Testis (tissue), 2 donors: ENCODE data around the gene NCAM2.

Source experiments
- POLR2A ChIP-seq: fragments of 450-650 bp; IDR thresholded peaks from one replicate; pipeline ENCODE4 v1.6.1; 2017; ENCODE audit warnings: antibody characterized with exemption, mild to moderate bottlenecking, moderate library complexity
- TF ChIP-seq, protein P1 (sequence below), 3 experiments: fragments of 450-650 bp in 2 of 3; fragments of 200-600 bp in 1 of 3; sonication (generic) in 1 of 3; IDR thresholded peaks; one replicate each; pipeline ENCODE4 v1.5.1; 2016 to 2019; ENCODE audit warnings: antibody characterized with exemption in 3 of 3, mild to moderate bottlenecking in 2 of 3, moderate library complexity in 1 of 3

DNA sequence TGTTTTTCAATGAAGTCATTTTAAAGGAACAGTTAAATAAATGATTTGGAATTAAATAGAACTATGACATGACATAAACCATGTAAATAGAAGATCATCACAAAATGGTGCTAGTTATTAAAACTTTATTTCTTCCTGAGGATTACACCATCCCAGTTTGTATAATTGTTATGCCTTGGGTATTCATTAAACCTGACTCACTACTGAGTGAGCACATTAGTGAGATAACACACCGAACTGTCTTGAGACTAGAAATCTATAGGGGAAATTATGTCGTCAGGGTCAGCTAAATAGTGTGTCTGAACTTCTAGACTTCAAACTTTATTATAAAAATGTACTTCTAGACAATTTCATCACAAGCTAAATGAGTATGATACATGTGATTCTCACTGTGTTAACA is 189.4 kb downstream of the NCAM2 start:
- TF ChIP-seq, protein P1, sequence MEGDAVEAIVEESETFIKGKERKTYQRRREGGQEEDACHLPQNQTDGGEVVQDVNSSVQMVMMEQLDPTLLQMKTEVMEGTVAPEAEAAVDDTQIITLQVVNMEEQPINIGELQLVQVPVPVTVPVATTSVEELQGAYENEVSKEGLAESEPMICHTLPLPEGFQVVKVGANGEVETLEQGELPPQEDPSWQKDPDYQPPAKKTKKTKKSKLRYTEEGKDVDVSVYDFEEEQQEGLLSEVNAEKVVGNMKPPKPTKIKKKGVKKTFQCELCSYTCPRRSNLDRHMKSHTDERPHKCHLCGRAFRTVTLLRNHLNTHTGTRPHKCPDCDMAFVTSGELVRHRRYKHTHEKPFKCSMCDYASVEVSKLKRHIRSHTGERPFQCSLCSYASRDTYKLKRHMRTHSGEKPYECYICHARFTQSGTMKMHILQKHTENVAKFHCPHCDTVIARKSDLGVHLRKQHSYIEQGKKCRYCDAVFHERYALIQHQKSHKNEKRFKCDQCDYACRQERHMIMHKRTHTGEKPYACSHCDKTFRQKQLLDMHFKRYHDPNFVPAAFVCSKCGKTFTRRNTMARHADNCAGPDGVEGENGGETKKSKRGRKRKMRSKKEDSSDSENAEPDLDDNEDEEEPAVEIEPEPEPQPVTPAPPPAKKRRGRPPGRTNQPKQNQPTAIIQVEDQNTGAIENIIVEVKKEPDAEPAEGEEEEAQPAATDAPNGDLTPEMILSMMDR (IDR thresholded peaks at IDR 0.05): no peak
- TF ChIP-seq POLR2A: no peak
